ENCODE results near the gene PDAP1. TPM values are rescaled to one million over a fixed set of nuclear protein-coding genes. Genes with fewer than 3 reads are reported as not detected.

Gene PDAP1
- total and polyA plus RNA-seq, 2 of the 13 experiments (the other 11 are each of a cell fraction or from before 2014, with no cell fraction given): 13.0 to 100 TPM

- TF ChIP-seq GLMP (CRISPR knock-in tag; IDR thresholded peaks at IDR 0.05; ENCODE audit: borderline replicate concordance): no peak
- peak; percentile 62; the same call in 1 of the 2 replicates for TF ChIP-seq SKIL (CRISPR knock-in tag; IDR thresholded peaks at IDR 0.05; ENCODE audit: borderline replicate concordance)
- TF ChIP-seq HNRNPUL1 (IDR thresholded peaks at IDR 0.05; ENCODE audit: low read depth, low read length): peak; percentile 58; the same call in 1 of the 2 replicates
- no peak for TF ChIP-seq RARA (CRISPR knock-in tag; IDR thresholded peaks at IDR 0.05)
- TF ChIP-seq IKZF4 (CRISPR knock-in tag; IDR thresholded peaks at IDR 0.05; ENCODE audit: borderline replicate concordance, low read depth, not compliant biosample characterization): no peak
- TF ChIP-seq CCDC6 (CRISPR knock-in tag; IDR thresholded peaks at IDR 0.05): peak; percentile 96
- TF ChIP-seq ZNF234 (CRISPR knock-in tag; conservative IDR thresholded peaks at IDR 0.05): no peak
- TF ChIP-seq JUN (CRISPR knock-in tag; IDR thresholded peaks at IDR 0.05): peak; percentile 79; the same call in 1 of the 2 replicates
- TF ChIP-seq BRCA1 (CRISPR knock-in tag; IDR thresholded peaks at IDR 0.05): no peak
- peak; percentile 58; the same call in 1 of the 2 replicates for TF ChIP-seq ZNF441 (CRISPR knock-in tag; IDR thresholded peaks at IDR 0.05; ENCODE audit: borderline replicate concordance)
- TF ChIP-seq MAFK (conservative IDR thresholded peaks at IDR 0.05 in 1 of 2, IDR thresholded peaks at IDR 0.05 in 1 of 2; ENCODE audit: low read length in 2 of 2): peak in 1 of 2 experiments; percentile 20; a peak in 1 of 4 replicates
- TF ChIP-seq ZNF614 (CRISPR knock-in tag; IDR thresholded peaks at IDR 0.05; ENCODE audit: borderline replicate concordance): peak; percentile 90; the same call in 1 of the 2 replicates
- no peak for TF ChIP-seq HOXA7 (CRISPR knock-in tag; IDR thresholded peaks at IDR 0.05)
- TF ChIP-seq ZSCAN5A (CRISPR knock-in tag; IDR thresholded peaks at IDR 0.05; ENCODE audit: borderline replicate concordance): peak; percentile 34; the same call in 1 of the 2 replicates
- peak; percentile 96 for TF ChIP-seq ZNF788 (CRISPR knock-in tag; IDR thresholded peaks at IDR 0.05; ENCODE audit: borderline replicate concordance)
- TF ChIP-seq AKNA (CRISPR knock-in tag; IDR thresholded peaks at IDR 0.05; ENCODE audit: borderline replicate concordance): no peak
Observed at GRCh38 chr7:99438573-99439480, 30.4 kb upstream of the PDAP1 start, which contains the start of the genes CPSF4 and PTCD1 (continued).
